Central memory CD8-positive, alpha-beta T cell (primary cell): ENCODE data around the gene AP2M1.
A peak's percentile ranks its signal among the peaks of the same experiment; 100 is the strongest.

Source experiments
- ATAC-seq: fragments of 150-1000 bp; cut with Tn5 transposase; replicated peaks from 2 replicates; pipeline ENCODE4 v1.10.0; 2022; ENCODE audit warnings: mild to moderate bottlenecking, moderate FRiP score, moderate number of reproducible peaks; ENCODE audit not compliant: poor library complexity, severe bottlenecking; ENCODE audit errors: extremely low read depth
- DNase-seq, 2 donors: peaks; one replicate each; pipeline ENCODE4 v3.0.0; 2021; ENCODE audit warnings: low spot score in 2 of 2
- H3K27ac Mint-ChIP-seq: one replicate; pipeline ENCODE4 v1.8.0; 2022; ENCODE audit warnings: low read depth, mild to moderate bottlenecking, moderate library complexity, mixed read lengths
- H3K27me3 Mint-ChIP-seq: one replicate; pipeline ENCODE4 v1.8.0; 2022; ENCODE audit warnings: mixed read lengths
- H3K36me3 Mint-ChIP-seq: one replicate; pipeline ENCODE4 v1.8.0; 2022; ENCODE audit warnings: mild to moderate bottlenecking, moderate library complexity, mixed read lengths; ENCODE audit not compliant: insufficient read depth
- H3K4me1 Mint-ChIP-seq: one replicate; pipeline ENCODE4 v1.8.0; 2022; ENCODE audit warnings: mixed read lengths
- H3K4me3 Mint-ChIP-seq: one replicate; pipeline ENCODE4 v1.8.0; 2022; ENCODE audit warnings: mild to moderate bottlenecking, moderate library complexity, mixed read lengths
- H3K9me3 Mint-ChIP-seq: one replicate; pipeline ENCODE4 v1.8.0; 2022; ENCODE audit warnings: mixed read lengths

Gene AP2M1

DNA sequence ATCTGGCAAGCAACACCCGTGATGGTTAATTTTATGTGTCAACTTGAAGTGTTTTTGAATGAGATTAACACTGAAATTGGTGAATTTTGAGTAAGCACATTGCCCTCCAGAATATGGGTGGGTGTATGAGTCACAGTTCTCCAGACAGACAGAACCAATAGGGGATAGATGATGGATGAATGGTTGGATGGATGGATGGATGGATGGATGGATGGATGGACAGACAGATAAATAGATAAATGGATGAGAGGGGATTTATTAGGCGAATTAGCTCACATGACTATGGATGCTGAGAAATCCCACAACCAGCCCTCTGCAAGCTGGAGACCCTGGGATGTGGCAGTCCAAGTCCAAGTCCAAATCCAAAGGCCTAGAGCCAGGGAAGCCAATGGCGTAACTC, 49.3 kb downstream of the AP2M1 start:
- Mint-ChIP-seq H3K4me1 (peaks cover 6% of the 10 kb centered on the region), H3K27me3 (peaks cover 53% of the 10 kb centered on the region), H3K4me3 (no peak overlapping the region), H3K9me3 (no peaks in the 10 kb centered on the region), H3K36me3 (peaks cover 2% of the 10 kb centered on the region), H3K27ac (no peak overlapping the region)
- DNase-seq (no peak), ATAC-seq (no peak)

DNA sequence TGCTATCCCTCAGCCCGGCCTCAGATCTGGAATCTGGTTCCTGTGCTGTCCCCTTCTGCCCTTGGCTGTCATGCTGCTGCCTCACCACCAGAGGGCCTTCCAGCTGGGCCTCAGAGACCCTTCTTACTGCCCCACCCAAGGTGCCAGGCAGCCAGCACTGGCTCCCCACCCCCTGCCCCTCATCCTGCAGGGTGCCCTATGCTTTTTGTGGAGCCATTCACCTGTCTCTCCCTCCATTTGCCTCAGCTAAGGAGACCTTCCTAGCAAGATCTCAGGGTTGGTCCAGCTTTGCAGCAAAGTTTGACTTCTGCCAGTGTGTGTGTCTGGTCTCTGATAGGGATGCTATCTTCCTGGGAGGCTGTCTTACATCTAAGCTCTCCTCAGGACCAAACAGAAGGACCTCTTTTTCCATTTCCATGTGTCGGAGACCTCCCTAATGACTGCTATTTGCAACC, 52.9 kb downstream of the AP2M1 start:
- ATAC-seq: no peak
- DNase-seq: peak; percentile 27 to 37
- H3K4me1 Mint-ChIP-seq: peaks cover 16% of the 10 kb centered on the region
- H3K9me3 Mint-ChIP-seq: no peaks in the 10 kb centered on the region
- H3K36me3 Mint-ChIP-seq: no peaks in the 10 kb centered on the region
- no peak overlapping the region for H3K4me3 Mint-ChIP-seq
- peaks cover 64% of the 10 kb centered on the region for H3K27me3 Mint-ChIP-seq
- H3K27ac Mint-ChIP-seq: no peak overlapping the region

DNA sequence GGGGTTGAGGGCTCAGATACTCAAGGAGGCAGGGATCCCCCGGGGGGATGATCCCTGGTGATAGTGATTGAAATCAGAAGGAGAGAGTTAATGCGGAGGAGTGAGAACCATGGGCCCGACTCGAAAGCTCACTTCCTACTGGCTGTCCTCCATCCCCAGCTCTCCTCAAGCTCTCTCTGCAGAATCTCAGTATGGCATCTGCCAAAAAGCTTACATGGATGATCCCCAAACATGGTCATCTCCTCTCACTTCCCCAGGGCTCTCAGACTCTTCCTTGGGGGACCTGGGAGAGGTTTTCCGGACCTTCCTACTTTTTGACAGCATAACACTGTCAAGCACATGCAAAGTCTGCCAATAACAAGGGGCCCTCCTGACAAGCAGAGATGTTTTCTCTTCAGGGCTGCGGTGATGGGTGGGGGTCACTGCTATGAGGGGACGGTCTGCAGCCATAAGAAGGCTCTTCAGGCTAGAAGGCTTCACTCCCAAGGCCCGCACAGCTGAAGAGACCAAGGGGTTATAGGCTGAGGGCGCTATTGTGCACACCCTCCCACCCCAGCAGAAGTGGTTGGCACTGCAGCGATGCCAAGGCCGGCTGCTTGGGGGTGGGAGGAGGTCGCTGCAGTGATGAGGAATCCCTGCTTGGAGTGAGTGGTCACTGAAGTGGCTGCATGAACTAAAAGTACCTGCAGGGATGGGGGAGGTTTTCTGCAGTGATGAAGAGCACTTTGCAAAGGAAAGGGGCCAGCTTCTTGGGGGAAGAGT, 53.9 kb downstream of the AP2M1 start:
- H3K36me3 Mint-ChIP-seq: no peaks in the 10 kb centered on the region
- H3K27me3 Mint-ChIP-seq: peaks cover 69% of the 10 kb centered on the region
- H3K27ac Mint-ChIP-seq: no peak overlapping the region
- ATAC-seq: no peak
- peak overlapping the region; percentile 77 for H3K4me3 Mint-ChIP-seq
- H3K9me3 Mint-ChIP-seq: no peaks in the 10 kb centered on the region
- peaks cover 16% of the 10 kb centered on the region for H3K4me1 Mint-ChIP-seq
- no peak for DNase-seq

DNA sequence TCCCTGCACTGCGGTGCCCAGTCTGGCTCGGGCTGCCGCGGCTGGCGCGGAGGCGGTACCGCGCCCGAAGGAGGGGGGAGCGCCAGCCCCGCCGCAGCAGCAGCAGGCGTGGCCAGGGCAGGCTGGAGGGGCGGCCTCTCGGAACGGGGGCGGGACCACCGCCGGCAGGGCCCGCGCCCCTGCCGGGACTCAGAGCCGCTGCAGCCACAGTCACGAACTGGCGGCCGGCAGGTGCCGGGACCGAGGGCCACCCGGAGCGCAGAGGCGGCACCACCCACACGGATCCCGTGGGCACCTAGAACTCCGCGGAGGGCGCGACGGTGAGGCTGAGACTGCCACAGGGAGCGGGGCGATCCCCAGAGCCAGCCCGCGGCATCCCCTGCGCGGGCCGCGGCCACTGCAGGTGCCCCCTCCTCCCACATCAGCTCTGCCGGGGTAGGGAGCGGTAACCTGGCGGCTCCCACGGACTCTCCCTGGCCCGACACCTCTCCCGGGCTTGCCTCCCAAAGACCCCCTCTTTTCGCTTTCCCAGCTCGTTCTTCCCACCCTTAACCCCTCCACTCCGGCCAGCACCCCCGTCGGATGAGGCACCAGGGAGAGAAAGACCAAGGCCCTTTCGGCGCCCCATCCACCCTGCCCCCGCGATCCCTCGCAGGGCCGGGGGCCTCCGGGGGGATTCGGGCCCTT, 54.9 kb downstream of the AP2M1 start, which contains the start of gene VWA5B2:
Gene VWA5B2, plus strand, starts transcription at position 192 of the 687 bp plus-strand sequence. CDS start 944 bp downstream, outside the sequence.
- ATAC-seq (peak; percentile 88), DNase-seq (peak; percentile 47 to 56)
- Mint-ChIP-seq H3K9me3 (no peaks in the 10 kb centered on the region), H3K4me3 (peak within 1 kb of the TSS; percentile 77), H3K27me3 (peaks cover 69% of the 10 kb centered on the region), H3K36me3 (no peaks in the 10 kb centered on the region), H3K27ac (no peak within 1 kb of the TSS), H3K4me1 (peaks cover 16% of the 10 kb centered on the region)

DNA sequence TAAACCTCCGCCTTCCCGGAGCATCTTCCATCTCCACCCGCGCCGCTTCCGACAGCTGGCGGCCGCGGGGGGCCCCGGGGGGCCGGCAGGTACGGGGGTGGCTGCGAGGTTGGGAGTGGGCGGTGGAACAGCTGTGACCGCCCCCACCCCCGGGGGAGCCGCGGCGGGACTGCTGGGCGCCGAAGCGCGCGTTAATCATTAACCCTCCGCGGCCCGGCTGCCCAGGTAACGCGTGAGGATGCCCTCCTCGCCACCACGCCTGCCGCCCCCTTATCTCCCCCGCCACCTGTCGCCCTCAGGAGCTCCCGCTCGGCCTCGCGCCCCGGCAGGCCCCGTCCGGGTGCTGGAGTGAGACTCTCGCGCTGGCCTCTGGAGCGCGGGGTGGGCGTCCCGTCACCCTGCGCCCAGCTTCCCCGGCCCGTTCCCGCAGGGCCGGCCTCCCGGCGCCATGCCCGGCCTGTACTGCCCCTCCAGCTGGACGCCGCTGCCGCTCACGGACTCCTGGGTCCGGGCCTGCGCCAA, 55.5 kb downstream of the AP2M1 start:
- Mint-ChIP-seq H3K27ac (no peak overlapping the region), H3K4me1 (peaks cover 16% of the 10 kb centered on the region), H3K9me3 (no peaks in the 10 kb centered on the region), H3K36me3 (no peaks in the 10 kb centered on the region), H3K27me3 (peaks cover 64% of the 10 kb centered on the region), H3K4me3 (peak overlapping the region; percentile 77)
- no peak for ATAC-seq
- no peak for DNase-seq

DNA sequence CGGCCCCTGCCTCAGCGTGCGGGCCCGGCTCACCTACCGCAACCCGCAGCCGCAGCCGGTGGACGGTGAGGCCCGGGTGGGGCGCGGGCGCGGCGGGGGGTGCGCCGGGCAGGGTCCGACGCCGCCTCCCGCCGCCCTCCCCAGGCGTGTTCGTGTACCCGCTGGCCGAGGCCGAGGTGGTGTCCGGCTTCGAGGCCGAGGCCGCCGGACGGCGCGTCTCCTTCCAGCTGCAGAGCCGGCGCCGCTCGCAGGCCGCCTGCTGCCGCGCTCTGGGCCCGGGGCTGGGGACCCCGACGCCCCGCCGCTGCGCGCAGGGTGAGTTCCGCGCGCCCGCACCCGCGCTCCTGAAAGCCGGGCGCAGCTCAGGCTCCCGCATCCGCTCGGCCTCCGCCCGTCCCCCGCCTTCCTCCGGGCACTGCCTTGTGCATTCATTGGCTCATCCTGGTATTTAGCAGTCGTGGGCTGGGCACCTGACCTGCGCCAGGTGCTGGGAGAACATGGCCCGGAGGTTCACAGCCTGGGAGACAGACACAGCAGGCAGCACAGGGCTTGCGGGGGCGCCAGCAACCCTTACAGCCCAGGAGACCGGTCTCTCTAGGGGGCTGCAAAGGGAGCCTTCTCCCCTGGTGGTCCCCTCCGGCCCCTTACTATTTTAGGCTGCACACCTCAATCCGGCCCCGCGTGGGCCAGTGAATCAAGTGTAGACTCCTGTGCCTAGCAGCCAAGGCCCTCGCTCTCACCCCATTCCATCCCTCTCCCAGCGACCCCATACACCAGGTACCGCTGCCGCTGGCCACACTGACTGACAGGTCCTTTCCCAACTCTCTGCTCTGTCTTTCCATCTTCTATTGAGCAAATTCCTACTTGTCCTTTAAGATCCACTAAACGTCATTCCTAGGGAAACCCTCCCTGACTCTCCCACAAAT, 56.2 kb downstream of the AP2M1 start:
- Mint-ChIP-seq H3K27ac (no peak overlapping the region), H3K9me3 (no peaks in the 10 kb centered on the region), H3K4me1 (peaks cover 16% of the 10 kb centered on the region), H3K27me3 (peaks cover 57% of the 10 kb centered on the region), H3K36me3 (no peaks in the 10 kb centered on the region), H3K4me3 (peak overlapping the region; percentile 77)
- ATAC-seq (no peak), DNase-seq (no peak)

DNA sequence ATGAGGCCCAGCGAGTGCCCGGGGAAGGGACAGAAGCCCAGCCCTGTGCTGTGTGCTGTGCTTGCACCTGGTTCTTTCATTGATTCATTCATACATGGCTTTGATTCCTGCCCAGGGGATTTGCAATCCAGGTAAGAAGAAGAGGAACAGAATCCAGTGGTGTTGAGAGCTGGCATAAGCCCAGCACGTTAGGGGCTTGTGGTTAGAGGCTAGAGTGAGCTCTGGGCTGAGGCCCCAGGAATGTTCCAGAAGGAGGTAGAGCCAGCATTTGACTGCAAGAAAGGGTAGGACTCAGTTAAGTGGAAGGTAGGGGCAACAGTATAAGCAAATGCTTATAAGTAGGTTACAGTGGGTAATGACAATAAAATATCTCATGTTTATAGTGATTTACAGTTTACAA, 57.0 kb downstream of the AP2M1 start:
- Mint-ChIP-seq H3K9me3 (no peaks in the 10 kb centered on the region), H3K27me3 (peaks cover 48% of the 10 kb centered on the region), H3K4me1 (peaks cover 16% of the 10 kb centered on the region), H3K36me3 (no peaks in the 10 kb centered on the region), H3K4me3 (peak overlapping the region; percentile 69), H3K27ac (no peak overlapping the region)
- ATAC-seq (no peak), DNase-seq (no peak)

DNA sequence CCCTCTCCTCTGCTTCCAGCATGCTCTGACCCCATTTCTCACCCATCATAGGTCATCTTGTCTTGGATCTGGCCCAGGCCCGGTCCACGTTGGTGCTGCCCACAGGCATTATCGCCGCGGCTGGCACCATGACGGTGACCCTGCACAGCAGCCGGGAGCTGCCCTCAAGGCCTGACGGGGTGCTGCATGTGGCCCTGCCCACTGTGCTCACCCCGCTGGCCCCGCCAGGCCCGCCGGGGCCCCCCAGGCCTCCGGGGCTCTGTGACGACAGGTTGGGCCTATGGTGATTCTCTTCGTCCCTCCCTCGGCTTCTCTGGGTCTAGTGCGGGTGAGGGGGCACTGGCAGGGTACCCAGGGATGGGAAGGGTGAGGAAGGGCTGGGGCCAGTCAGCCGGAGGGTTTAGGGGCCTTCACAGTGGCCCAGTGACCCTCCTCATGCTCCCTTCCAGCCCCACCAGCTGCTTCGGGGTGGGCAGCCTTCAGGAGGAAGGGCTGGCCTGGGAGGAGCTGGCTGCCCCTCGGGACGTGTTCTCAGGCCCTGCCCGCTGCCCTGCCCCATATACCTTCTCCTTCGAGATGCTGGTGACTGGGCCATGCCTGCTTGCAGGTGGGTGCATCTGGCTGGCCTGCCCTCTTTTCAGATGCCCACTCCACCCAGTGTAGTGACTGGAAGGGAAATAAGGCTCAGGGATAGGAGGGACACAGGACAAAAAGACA, 58.6 kb downstream of the AP2M1 start:
- ATAC-seq: no peak
- Mint-ChIP-seq H3K4me1 (peaks cover 16% of the 10 kb centered on the region), H3K27ac (no peak overlapping the region), H3K36me3 (no peaks in the 10 kb centered on the region), H3K4me3 (no peak overlapping the region), H3K27me3 (peaks cover 33% of the 10 kb centered on the region), H3K9me3 (no peaks in the 10 kb centered on the region)
- DNase-seq: no peak
